Breast epithelium (tissue), 4 donors: Measurements from ENCODE around the gene GPATCH2. TPM values are rescaled to one million over a fixed set of nuclear protein-coding genes. Genes with fewer than 3 reads are reported as not detected.

ENCODE experiments used
- DNase-seq, 2 donors: peaks; one replicate each; pipeline ENCODE4 v3.0.0-alpha.2; 2019; ENCODE audit warnings: low spot score in 2 of 2
- H3K27ac ChIP-seq, 2 donors: fragments of 200-600 bp; sonication (generic) in 1 of 2; one replicate each; pipeline ENCODE4 v1.5.1; 2016 to 2019; ENCODE audit warnings: mild to moderate bottlenecking in 1 of 2
- H3K27me3 ChIP-seq, 2 donors: fragments of 200-600 bp; sonication (generic) in 1 of 2; one replicate each; pipeline versions ENCODE4 v1.5.1 to v1.6.0; 2017 to 2019; ENCODE audit warnings: control low read depth in 1 of 2, mild to moderate bottlenecking in 1 of 2
- H3K36me3 ChIP-seq: fragments of 200-600 bp; one replicate; pipeline ENCODE4 v1.5.1; 2019
- H3K4me1 ChIP-seq, 2 donors: fragments of 200-600 bp; sonication (generic); one replicate each; pipeline ENCODE4 v1.5.1; 2016 to 2019; ENCODE audit warnings: control low read depth in 1 of 2
- H3K4me3 ChIP-seq, 3 donors: fragments of 200-600 bp; sonication (generic); 1 replicate in 2 of 3; 2 replicates in 1 of 3; pipeline ENCODE4 v1.5.1; 2016 to 2019; ENCODE audit warnings: mild to moderate bottlenecking in 3 of 3, moderate library complexity in 2 of 3
- H3K9me3 ChIP-seq, 2 donors: fragments of 200-600 bp; sonication (generic) in 1 of 2; one replicate each; pipeline ENCODE4 v1.5.1; 2016 to 2019; ENCODE audit warnings: control low read depth in 1 of 2
- CTCF ChIP-seq, 3 donors: fragments of 450-650 bp; IDR thresholded peaks; one replicate each; pipeline ENCODE4 v1.5.1; 2016 to 2017; ENCODE audit warnings: antibody characterized with exemption in 3 of 3, mild to moderate bottlenecking in 3 of 3, moderate library complexity in 3 of 3
- POLR2A ChIP-seq: fragments of 450-650 bp; IDR thresholded peaks from one replicate; pipeline ENCODE4 v1.6.1; 2016; ENCODE audit warnings: antibody characterized with exemption, mild to moderate bottlenecking, moderate library complexity
- POLR2AphosphoS5 ChIP-seq, 3 donors: sonication (generic); formaldehyde crosslinking; IDR thresholded peaks; one replicate each; pipeline ENCODE4 v1.6.1; 2017; ENCODE audit warnings: antibody characterized with exemption in 3 of 3
- intact Hi-C: fragments of 100-400 bp; cut with DNase I; formaldehyde crosslinking; loops from one replicate; pipeline ENCODE4 v1.15.1; 2023; ENCODE audit warnings: low total_unique reads
- total RNA-seq, 3 donors: library from RNA; depleted of rRNA; stranded (reverse); fragments of >200 nt; gene quantifications; one replicate each; pipeline ENCODE4 v1.1.0, GENCODE V29; 2016

GPATCH2 gene
- total RNA-seq, 3 donors from 2014 or later: 12.0 to 29.3 (median 23.9) TPM

GRCh38 chr1:217472915-217473314 lies 158.0 kb downstream of the GPATCH2 start:
- H3K4me1 ChIP-seq: no peaks in the 10 kb centered on the region
- H3K27me3 ChIP-seq: no peaks in the 10 kb centered on the region
- H3K4me3 ChIP-seq: no peak overlapping the region
- no peak for TF ChIP-seq CTCF (IDR thresholded peaks at IDR 0.05)
- TF ChIP-seq POLR2AphosphoS5 (IDR thresholded peaks at IDR 0.05): no peak
- no peak for TF ChIP-seq POLR2A
- H3K36me3 ChIP-seq: no peaks in the 10 kb centered on the region
- intact Hi-C loops: no loop called here
- DNase-seq: no peak
- no peak overlapping the region for H3K27ac ChIP-seq
- H3K9me3 ChIP-seq: no peaks in the 10 kb centered on the region

DNA sequence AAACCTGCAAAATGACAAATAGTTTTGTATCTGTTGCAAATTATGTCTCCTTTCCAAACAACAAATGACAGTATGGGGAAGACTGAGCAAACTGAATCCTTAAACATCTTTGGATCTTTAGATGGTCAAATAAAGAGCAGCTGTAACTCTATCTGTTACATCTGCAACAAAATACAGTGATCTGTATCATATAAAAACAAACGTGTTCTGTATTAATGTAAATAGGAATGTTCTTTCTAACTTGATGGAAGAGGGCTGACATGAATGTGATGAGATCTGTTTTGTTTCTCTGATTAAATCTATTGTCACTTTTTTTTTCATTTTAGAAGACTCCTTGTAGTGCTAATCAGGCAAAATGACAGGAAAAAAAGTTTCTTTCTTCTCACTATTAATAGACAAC lies 159.5 kb downstream of the GPATCH2 start:
- Histone ChIP-seq H3K4me1 (no peaks in the 10 kb centered on the region), H3K9me3 (peaks cover 3 to 5% of the 10 kb centered on the region in 2 donors), H3K4me3 (no peak overlapping the region), H3K36me3 (no peaks in the 10 kb centered on the region), H3K27me3 (no peaks in the 10 kb centered on the region), H3K27ac (no peak overlapping the region)
- no peak for DNase-seq
- intact Hi-C loops: no loop called here
- TF ChIP-seq POLR2A (no peak), POLR2AphosphoS5 (IDR thresholded peaks at IDR 0.05) (no peak), CTCF (IDR thresholded peaks at IDR 0.05) (no peak)

DNA sequence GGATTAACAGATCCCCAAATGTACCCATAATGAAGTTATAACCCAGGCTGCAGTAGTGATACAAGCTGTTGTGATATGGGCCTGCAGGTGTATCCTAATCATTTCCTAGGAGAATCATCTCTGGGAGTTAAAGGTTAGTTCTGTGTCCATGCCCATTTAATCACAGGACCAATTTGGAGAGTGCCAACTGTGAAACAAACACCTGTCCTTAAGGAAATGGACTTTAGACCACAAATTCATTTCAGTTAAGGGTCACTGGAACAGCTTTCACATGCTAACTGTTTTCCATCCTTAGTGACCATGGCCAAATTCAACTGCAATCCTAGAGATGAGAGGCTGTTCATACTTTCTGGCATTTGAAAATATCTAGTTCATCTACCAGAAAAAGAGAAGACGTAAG lies 160.9 kb downstream of the GPATCH2 start:
- TF ChIP-seq POLR2A: no peak
- no peak for TF ChIP-seq POLR2AphosphoS5 (IDR thresholded peaks at IDR 0.05)
- no peak for TF ChIP-seq CTCF (IDR thresholded peaks at IDR 0.05)

DNA sequence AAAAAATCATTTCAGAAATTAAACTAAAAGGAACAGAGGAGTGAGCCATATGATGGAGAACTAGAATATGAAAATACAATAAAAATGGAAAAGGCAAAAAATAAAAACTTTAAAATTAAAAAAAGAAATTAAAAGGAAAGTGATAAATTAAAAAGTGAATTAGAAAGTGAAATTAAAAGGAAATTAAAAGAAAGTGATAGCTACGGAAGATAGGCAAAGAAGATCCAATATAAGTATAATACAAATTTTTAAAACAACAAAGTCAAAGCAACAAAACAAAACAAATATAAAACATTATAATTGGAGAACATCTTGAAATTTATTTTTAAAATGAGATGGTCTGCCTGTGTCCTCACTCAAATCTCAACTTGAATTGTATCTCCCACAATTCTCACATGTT lies 165.8 kb downstream of the GPATCH2 start:
- TF ChIP-seq POLR2A: no peak
- TF ChIP-seq POLR2AphosphoS5 (IDR thresholded peaks at IDR 0.05): no peak
- no peak for TF ChIP-seq CTCF (IDR thresholded peaks at IDR 0.05)
- intact Hi-C loops: no loop called here
- Histone ChIP-seq H3K4me1 (no peaks in the 10 kb centered on the region), H3K9me3 (peaks cover 14 to 20% of the 10 kb centered on the region in 2 donors), H3K4me3 (no peak overlapping the region), H3K27ac (no peak overlapping the region), H3K36me3 (no peaks in the 10 kb centered on the region), H3K27me3 (no peaks in the 10 kb centered on the region)
- DNase-seq: no peak

More for the DNA sequence above, 160.9 kb downstream of the GPATCH2 start:
- Histone ChIP-seq H3K4me3 (no peak overlapping the region), H3K9me3 (peaks cover 14 to 16% of the 10 kb centered on the region in 2 donors), H3K27ac (no peak overlapping the region), H3K4me1 (no peaks in the 10 kb centered on the region), H3K27me3 (no peaks in the 10 kb centered on the region), H3K36me3 (no peaks in the 10 kb centered on the region)
- intact Hi-C loops: no loop called here
- DNase-seq: no peak

GRCh38 chr1:217462666-217463065 lies 168.2 kb downstream of the GPATCH2 start:
- intact Hi-C loops: no loop called here

More at GRCh38 chr1:217462666-217463065, 168.2 kb downstream of the GPATCH2 start:
- H3K4me1 ChIP-seq: no peaks in the 10 kb centered on the region
- TF ChIP-seq POLR2AphosphoS5 (IDR thresholded peaks at IDR 0.05) (no peak), CTCF (IDR thresholded peaks at IDR 0.05) (no peak), POLR2A (no peak)
- H3K36me3 ChIP-seq: no peaks in the 10 kb centered on the region
- H3K27me3 ChIP-seq: no peaks in the 10 kb centered on the region
- H3K27ac ChIP-seq: no peak overlapping the region
- no peak overlapping the region for H3K4me3 ChIP-seq
- peaks cover 14 to 20% of the 10 kb centered on the region in 2 donors for H3K9me3 ChIP-seq
- DNase-seq: no peak
